Prostate gland (tissue), 2 donors: ENCODE data around the gene GAB2. TPM values are rescaled to one million over a fixed set of nuclear protein-coding genes. Genes with fewer than 3 reads are reported as not detected.

Experiments
- DNase-seq: peaks from one replicate; pipeline ENCODE4 v3.0.0-alpha.2; 2019; ENCODE audit warnings: low spot score
- H3K27ac ChIP-seq, 2 donors: fragments of 200-600 bp; sonication (generic); 2 replicates each; pipeline ENCODE4 v1.5.1; 2017 to 2019
- H3K27me3 ChIP-seq: fragments of 200-600 bp; sonication (generic); replicated peaks from 2 replicates; pipeline ENCODE4 v1.5.1; 2019; ENCODE audit not compliant: insufficient read depth
- H3K36me3 ChIP-seq, 2 donors: fragments of 200-600 bp; sonication (generic); 1 replicate in 1 of 2; 2 replicates in 1 of 2; pipeline versions ENCODE4 v1.5.1 to v1.8.1; 2017 to 2019
- H3K4me1 ChIP-seq: fragments of 200-600 bp; sonication (generic); replicated peaks from 2 replicates; pipeline ENCODE4 v1.5.1; 2019
- H3K4me3 ChIP-seq, 2 donors: fragments of 200-600 bp; sonication (generic); 2 replicates each; pipeline ENCODE4 v1.5.1; 2017 to 2019
- H3K9me3 ChIP-seq: fragments of 200-600 bp; sonication (generic); 2 replicates; pipeline ENCODE4 v1.5.1; 2017
- POLR2A ChIP-seq: fragments of 450-650 bp; IDR thresholded peaks from one replicate; pipeline ENCODE4 v1.6.1; 2016; ENCODE audit warnings: antibody characterized with exemption, mild to moderate bottlenecking
- POLR2AphosphoS5 ChIP-seq: sonication (generic); formaldehyde crosslinking; IDR thresholded peaks from one replicate; pipeline ENCODE4 v1.6.1; 2017; ENCODE audit warnings: antibody characterized with exemption
- WGBS: methylation state at CpG from one replicate; pipeline ENCODE4 v1.1.5; 2018; 5-methylcytosine and 5-hydroxymethylcytosine counted together
- intact Hi-C: fragments of 100-400 bp; cut with DNase I; formaldehyde crosslinking; loops from one replicate; pipeline ENCODE4 v1.14.2; 2022
- total RNA-seq, 2 donors: library from RNA; depleted of rRNA; stranded (reverse); fragments of >200 nt; gene quantifications; one replicate each; pipeline ENCODE4 v1.1.0, GENCODE V29; 2016
- TF ChIP-seq, protein P1 (sequence below), 4 experiments: fragments of 200-600 bp in 2 of 4; fragments of 450-650 bp in 2 of 4; sonication (generic) in 2 of 4; IDR thresholded peaks; 1 replicate in 3 of 4; 2 replicates in 1 of 4; pipeline ENCODE4 v1.5.1; 2016 to 2019; ENCODE audit warnings: antibody characterized with exemption in 4 of 4, mild to moderate bottlenecking in 2 of 4, moderate library complexity in 2 of 4

Gene GAB2
- total RNA-seq, 2 donors from 2014 or later = 7.4 to 12.8 TPM

DNA sequence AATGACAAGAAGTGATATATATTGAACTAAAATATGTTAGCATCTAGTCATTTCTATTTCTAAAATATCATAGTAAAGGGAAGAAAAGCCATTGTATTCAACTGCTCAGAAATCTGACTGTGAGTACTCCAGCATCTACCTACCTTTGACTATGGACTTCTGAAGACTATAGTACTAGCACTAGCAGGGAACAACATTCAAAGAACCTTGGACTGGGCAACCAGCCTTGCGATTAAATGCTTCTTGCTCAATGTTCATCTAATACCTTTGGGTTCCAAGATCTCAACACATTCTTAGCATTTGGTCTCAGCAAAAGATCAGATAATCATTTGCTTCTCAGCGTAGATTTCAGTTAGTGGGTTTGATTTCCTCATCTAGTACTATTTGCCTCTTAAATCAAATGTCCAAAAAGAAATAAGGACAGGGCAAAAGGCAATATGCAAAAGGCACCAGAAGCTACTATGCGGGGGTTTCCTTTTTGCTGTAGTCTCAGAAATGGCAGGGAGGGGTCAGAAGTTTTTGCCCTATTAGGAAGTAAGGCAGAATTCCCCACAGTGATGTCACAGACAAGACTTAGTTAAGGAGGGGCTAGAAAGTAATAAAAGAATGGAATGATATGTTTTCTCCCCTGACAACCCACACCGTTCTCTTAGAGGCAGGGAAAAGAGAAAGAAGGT, 80.6 kb downstream of the GAB2 start:
- Histone ChIP-seq H3K4me1 (no peaks in the 10 kb centered on the region), H3K4me3 (no peak overlapping the region), H3K27me3 (no peaks in the 10 kb centered on the region), H3K36me3 (no peaks in the 10 kb centered on the region), H3K9me3 (no peaks in the 10 kb centered on the region), H3K27ac (no peak overlapping the region)
- 76% methylated on average over 4 of the region's 4 CpGs for WGBS
- TF ChIP-seq POLR2A (no peak), POLR2AphosphoS5 (no peak)
- TF ChIP-seq, protein P1, sequence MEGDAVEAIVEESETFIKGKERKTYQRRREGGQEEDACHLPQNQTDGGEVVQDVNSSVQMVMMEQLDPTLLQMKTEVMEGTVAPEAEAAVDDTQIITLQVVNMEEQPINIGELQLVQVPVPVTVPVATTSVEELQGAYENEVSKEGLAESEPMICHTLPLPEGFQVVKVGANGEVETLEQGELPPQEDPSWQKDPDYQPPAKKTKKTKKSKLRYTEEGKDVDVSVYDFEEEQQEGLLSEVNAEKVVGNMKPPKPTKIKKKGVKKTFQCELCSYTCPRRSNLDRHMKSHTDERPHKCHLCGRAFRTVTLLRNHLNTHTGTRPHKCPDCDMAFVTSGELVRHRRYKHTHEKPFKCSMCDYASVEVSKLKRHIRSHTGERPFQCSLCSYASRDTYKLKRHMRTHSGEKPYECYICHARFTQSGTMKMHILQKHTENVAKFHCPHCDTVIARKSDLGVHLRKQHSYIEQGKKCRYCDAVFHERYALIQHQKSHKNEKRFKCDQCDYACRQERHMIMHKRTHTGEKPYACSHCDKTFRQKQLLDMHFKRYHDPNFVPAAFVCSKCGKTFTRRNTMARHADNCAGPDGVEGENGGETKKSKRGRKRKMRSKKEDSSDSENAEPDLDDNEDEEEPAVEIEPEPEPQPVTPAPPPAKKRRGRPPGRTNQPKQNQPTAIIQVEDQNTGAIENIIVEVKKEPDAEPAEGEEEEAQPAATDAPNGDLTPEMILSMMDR (IDR thresholded peaks at IDR 0.05) = no peak
- no peak for DNase-seq
- intact Hi-C loops = no loop called here

DNA sequence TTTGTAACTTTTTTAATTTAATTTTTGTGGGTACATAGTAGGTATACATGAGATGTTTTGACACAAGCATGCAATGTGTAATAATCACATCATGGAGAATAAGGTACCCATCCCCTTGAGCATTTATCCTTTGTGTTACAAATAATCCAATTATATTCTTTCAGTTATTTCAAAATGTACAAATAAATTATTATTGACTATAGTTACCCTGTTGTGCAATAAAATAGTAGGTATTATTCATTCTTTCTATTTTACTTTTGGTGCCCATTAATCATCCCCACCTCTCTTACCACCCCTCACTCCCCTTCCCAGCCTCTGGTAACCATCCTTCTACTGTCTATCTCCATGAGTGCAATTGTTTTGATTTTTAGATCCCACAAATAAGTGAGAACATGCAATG, 83.5 kb downstream of the GAB2 start:
- intact Hi-C loops = no loop called here
- H3K9me3 ChIP-seq = no peaks in the 10 kb centered on the region
- no peaks in the 10 kb centered on the region for H3K4me1 ChIP-seq
- DNase-seq = no peak
- no peak overlapping the region for H3K27ac ChIP-seq
- no peak overlapping the region for H3K4me3 ChIP-seq
- no peak for TF ChIP-seq POLR2A
- TF ChIP-seq POLR2AphosphoS5 = no peak
- TF ChIP-seq, protein P1 (IDR thresholded peaks at IDR 0.05) = no peak
- H3K27me3 ChIP-seq = no peaks in the 10 kb centered on the region
- H3K36me3 ChIP-seq = no peaks in the 10 kb centered on the region

DNA sequence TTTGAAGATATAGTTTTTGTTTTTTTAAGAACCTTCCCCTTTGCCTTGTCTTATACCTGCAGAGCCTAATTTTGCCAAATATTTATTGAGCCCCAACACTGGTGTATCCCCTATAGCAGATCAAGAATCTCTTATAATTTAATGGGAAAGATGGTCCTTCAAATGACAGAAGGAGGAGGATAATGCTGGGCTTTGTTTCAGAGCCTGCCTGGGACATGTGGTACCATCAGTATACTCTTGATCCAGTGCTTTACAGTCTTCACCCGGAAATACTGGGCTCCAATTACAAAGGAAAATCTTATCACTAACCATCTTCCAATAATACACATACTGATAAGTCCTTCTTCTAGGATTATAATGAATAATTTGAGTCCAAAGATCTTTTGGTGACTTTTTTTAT, 84.7 kb downstream of the GAB2 start:
- Histone ChIP-seq H3K9me3 (no peaks in the 10 kb centered on the region), H3K4me3 (no peak overlapping the region), H3K27me3 (no peaks in the 10 kb centered on the region), H3K27ac (no peak overlapping the region), H3K4me1 (no peaks in the 10 kb centered on the region), H3K36me3 (no peaks in the 10 kb centered on the region)
- 43% methylated on average over 1 of the region's 1 CpG for WGBS
- intact Hi-C loops = no loop called here
- no peak for TF ChIP-seq POLR2AphosphoS5
- TF ChIP-seq, protein P1 (IDR thresholded peaks at IDR 0.05) = no peak
- TF ChIP-seq POLR2A = no peak
- no peak for DNase-seq

DNA sequence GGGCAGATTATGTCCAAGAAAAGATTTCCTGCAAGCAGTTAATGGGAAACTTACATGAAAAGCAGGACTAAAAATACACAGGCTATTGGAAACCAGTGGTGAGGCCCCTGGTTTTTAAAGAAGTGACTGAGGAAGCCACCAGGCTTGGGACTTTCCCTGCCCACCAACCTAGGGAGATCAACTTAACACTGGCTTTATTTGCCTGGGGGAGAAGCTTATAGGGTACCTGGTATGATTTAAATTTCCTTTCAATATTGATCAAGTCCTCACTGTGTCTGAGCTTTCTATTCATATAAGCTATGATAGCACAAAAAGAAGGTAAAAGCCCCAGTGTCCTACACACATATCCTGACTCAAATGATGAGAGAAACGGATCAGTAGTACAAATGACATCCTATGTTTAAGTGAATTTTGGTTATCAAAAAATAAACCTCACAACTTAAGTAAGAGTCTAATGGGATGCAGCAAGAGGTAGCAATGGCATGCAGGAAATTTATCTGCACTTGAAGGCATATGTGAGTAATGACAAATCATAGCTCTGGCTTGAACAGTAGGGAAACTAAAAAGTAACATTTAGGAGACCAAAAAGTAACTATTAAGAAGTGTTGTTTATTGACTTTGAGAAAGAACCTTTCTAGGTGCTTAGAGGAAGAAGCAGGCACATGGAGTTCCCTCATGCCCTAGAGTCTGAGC, 85.3 kb downstream of the GAB2 start:
- TF ChIP-seq POLR2A (no peak), POLR2AphosphoS5 (no peak)
- TF ChIP-seq, protein P1 (IDR thresholded peaks at IDR 0.05) = no peak
- DNase-seq = no peak
- Histone ChIP-seq H3K36me3 (no peaks in the 10 kb centered on the region), H3K27me3 (no peaks in the 10 kb centered on the region), H3K4me1 (no peaks in the 10 kb centered on the region), H3K27ac (no peak overlapping the region), H3K4me3 (no peak overlapping the region), H3K9me3 (no peaks in the 10 kb centered on the region)
- intact Hi-C loops = no loop called here
- WGBS = 90% methylated on average over 1 of the region's 1 CpG

DNA sequence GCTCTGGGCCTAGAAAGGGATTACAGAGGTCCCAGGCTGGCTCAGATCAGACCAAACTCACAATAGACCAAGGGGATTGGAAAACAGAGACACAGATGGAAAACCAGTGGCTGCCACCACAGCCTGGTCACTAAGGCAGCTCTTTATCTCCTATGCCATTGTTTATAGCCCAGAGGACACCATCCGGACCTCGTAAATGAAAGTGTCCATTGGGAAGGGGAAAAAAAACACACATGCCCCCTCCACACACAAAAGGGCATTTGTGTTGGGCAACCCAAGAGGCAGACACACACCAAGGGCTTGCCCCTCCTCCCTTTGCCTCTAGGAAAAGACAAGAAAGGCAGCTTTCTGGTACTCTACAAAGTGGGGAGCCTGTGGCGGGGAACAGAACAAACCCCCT, 85.9 kb downstream of the GAB2 start:
- no peaks in the 10 kb centered on the region for H3K27me3 ChIP-seq
- H3K27ac ChIP-seq = no peak overlapping the region
- no peaks in the 10 kb centered on the region for H3K36me3 ChIP-seq
- H3K4me3 ChIP-seq = no peak overlapping the region
- H3K4me1 ChIP-seq = no peaks in the 10 kb centered on the region
- WGBS = 68% methylated on average over 3 of the region's 3 CpGs
- intact Hi-C loops = no loop called here
- TF ChIP-seq POLR2AphosphoS5 = no peak
- TF ChIP-seq POLR2A = no peak
- TF ChIP-seq, protein P1 (IDR thresholded peaks at IDR 0.05) = no peak
- no peak for DNase-seq
- no peaks in the 10 kb centered on the region for H3K9me3 ChIP-seq
